HL-60 (cell line): Measurements from ENCODE around the gene FARSB.

ENCODE experiments used
- CTCF ChIP-seq: IDR thresholded peaks from one replicate; pipeline ENCODE4 v1.5.1; 2011; ENCODE audit warnings: low read length, control low read depth, inconsistent platforms; ENCODE audit not compliant: insufficient read depth
- GABPA ChIP-seq: IDR thresholded peaks from 2 replicates; pipeline ENCODE4 v1.6.1; 2012; ENCODE audit warnings: low read depth
- POLR2AphosphoS5 ChIP-seq: IDR thresholded peaks from 2 replicates; pipeline ENCODE4 v1.6.1; 2012; ENCODE audit warnings: low read depth

- TF ChIP-seq CTCF = no peak
- no peak for TF ChIP-seq POLR2AphosphoS5
- no peak for TF ChIP-seq GABPA
Measured at GRCh38 chr2:222577341-222577740, 78.6 kb downstream of the FARSB start.
